NB4 (cell line): Measurements from ENCODE around the gene PCTP.

Experiments
- DNase-seq: peaks from one replicate; pipeline ENCODE4 v3.0.0; 2010; ENCODE audit warnings: low read depth
- H3K4me3 ChIP-seq: one replicate; pipeline ENCODE4 v1.5.1; 2011; ENCODE audit warnings: mild to moderate bottlenecking, low read depth, low read length, moderate library complexity
- MYC ChIP-seq: IDR thresholded peaks from 2 replicates; pipeline ENCODE4 v1.6.1; 2011; ENCODE audit warnings: low read depth, low read length
- POLR2A ChIP-seq: IDR thresholded peaks from 2 replicates; pipeline ENCODE4 v1.6.1; 2011; ENCODE audit warnings: mild to moderate bottlenecking; ENCODE audit not compliant: insufficient read length; ENCODE audit errors: extremely low read depth
- TF ChIP-seq, protein P1 (sequence below): IDR thresholded peaks from 2 replicates; pipeline ENCODE4 v1.6.1; 2011; ENCODE audit warnings: low read depth, low read length
- TF ChIP-seq, protein P2 (sequence below): IDR thresholded peaks from one replicate; pipeline ENCODE4 v1.5.1; 2012; ENCODE audit warnings: low read depth, low read length

PCTP gene

DNA sequence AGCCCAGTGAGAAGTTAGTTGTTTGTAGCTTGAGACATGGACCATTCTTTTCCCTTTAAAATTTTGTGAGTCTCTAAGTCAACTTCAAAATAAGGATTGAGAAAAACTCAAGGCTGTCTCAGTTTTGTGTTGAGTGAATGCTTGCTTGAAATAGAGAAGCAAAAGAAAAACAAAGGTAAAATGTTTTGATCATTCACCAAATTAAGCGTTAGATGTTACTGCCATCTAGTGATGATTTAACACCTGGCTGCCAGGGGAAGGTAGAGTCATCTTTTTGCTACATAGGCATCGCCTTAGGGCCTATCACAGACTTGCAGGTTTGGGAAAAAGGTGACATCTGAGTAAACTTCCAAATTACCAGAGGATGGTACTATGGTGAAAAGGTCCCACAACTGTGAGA, 74.4 kb downstream of the PCTP start:
- H3K4me3 ChIP-seq: no peak overlapping the region
- peak; percentile 20 for DNase-seq
- TF ChIP-seq MYC (no peak), POLR2A (no peak)
- TF ChIP-seq, protein P1, sequence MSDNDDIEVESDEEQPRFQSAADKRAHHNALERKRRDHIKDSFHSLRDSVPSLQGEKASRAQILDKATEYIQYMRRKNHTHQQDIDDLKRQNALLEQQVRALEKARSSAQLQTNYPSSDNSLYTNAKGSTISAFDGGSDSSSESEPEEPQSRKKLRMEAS: no peak
- TF ChIP-seq, protein P2, sequence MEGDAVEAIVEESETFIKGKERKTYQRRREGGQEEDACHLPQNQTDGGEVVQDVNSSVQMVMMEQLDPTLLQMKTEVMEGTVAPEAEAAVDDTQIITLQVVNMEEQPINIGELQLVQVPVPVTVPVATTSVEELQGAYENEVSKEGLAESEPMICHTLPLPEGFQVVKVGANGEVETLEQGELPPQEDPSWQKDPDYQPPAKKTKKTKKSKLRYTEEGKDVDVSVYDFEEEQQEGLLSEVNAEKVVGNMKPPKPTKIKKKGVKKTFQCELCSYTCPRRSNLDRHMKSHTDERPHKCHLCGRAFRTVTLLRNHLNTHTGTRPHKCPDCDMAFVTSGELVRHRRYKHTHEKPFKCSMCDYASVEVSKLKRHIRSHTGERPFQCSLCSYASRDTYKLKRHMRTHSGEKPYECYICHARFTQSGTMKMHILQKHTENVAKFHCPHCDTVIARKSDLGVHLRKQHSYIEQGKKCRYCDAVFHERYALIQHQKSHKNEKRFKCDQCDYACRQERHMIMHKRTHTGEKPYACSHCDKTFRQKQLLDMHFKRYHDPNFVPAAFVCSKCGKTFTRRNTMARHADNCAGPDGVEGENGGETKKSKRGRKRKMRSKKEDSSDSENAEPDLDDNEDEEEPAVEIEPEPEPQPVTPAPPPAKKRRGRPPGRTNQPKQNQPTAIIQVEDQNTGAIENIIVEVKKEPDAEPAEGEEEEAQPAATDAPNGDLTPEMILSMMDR: no peak
